ENCODE data around the gene KMT2E.

KMT2E gene

GRCh38 chr7:104976966-104977636, 36.9 kb upstream of the KMT2E start:
- in situ Hi-C loops (cut with MboI; ENCODE audit: low sequenced_read_pairs), result no loop called here
- no peaks in the 10 kb centered on the region for H3K27me3 ChIP-seq (ENCODE audit: low read depth)
- no peak overlapping the region for H3K4me3 ChIP-seq
- H3K9me3 ChIP-seq, result no peaks in the 10 kb centered on the region
- peaks cover 29% of the 10 kb centered on the region for H3K4me1 ChIP-seq
- no peaks in the 10 kb centered on the region for H3K36me3 ChIP-seq (replicated peaks)
- DNase-seq (ENCODE audit: low spot score in 2 of 2), result no peak

- no peak for DNase-seq (ENCODE audit: low spot score in 2 of 2)
- in situ Hi-C loops (cut with MboI; ENCODE audit: low sequenced_read_pairs), result no loop called here
- no peaks in the 10 kb centered on the region for H3K36me3 ChIP-seq (replicated peaks)
- peaks cover 28% of the 10 kb centered on the region for H3K4me1 ChIP-seq
- H3K4me3 ChIP-seq, result no peak overlapping the region
- H3K27me3 ChIP-seq (ENCODE audit: low read depth), result no peaks in the 10 kb centered on the region
- H3K9me3 ChIP-seq, result no peaks in the 10 kb centered on the region
Observed at GRCh38 chr7:104978460-104978859, 35.5 kb upstream of the KMT2E start.

DNA sequence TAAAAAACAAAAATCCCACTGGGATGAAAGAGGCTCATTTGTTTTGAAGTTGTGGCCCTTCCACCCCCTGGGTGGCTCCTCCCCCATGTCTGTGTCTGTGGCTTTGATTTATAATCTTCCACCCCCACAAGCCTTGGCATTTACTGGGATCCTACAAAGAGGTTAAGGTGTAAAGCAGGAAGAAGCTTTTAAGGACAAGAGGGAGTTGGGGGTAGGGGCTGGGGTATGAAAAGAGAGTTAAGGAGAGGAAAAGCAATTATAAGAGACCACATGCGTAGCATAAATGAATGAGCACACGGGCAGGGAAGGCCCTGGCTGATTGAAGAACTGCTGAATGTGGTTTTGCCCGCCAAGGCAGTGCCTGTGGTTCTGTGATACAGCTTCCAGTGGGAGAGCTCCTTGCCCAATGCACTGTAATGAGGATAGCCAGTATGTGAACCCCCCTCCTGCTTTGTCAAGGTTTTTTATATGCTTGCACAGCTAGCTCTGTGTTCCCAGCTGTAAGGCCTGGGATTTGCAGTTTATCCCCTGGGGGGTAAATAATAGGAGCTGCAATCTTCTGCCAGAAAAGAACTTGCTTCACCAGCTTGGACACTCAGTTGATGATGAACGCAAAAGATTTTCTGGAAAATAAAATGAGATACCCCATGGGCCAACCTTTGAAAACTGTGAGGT, 34.7 kb upstream of the KMT2E start:
- no peak overlapping the region for H3K4me3 ChIP-seq
- peak; percentile 63 to 73 for DNase-seq (ENCODE audit: low spot score in 2 of 2)
- in situ Hi-C loops (cut with MboI; ENCODE audit: low sequenced_read_pairs), result no loop called here
- H3K9me3 ChIP-seq, result no peaks in the 10 kb centered on the region
- H3K4me1 ChIP-seq, result peaks cover 28% of the 10 kb centered on the region
- no peaks in the 10 kb centered on the region for H3K27me3 ChIP-seq (ENCODE audit: low read depth)
- H3K36me3 ChIP-seq (replicated peaks), result no peaks in the 10 kb centered on the region

DNA sequence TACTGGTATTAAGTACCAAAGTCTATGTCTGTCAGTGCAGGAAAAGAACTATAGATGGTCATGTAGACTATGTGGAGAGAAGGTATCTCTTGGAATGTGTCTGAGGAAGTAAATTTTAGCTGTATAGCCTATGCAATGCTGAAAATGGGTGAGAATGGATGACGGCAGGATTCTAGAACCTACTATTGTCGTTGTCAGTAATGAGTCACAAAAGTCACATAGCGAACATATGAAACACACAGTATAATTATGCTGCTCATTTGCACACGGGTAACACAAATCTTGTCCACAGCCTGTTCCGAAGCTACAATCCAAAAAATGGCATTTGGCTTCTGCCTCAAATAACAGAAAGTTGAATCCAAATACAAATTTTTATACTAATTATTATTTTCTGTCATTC, 33.6 kb upstream of the KMT2E start:
- no peak for DNase-seq (ENCODE audit: low spot score in 2 of 2)
- Histone ChIP-seq H3K36me3 (replicated peaks) (no peaks in the 10 kb centered on the region), H3K9me3 (no peaks in the 10 kb centered on the region), H3K4me3 (no peak overlapping the region), H3K27me3 (ENCODE audit: low read depth) (no peaks in the 10 kb centered on the region), H3K4me1 (peaks cover 39% of the 10 kb centered on the region)
- in situ Hi-C loops (cut with MboI; ENCODE audit: low sequenced_read_pairs), result no loop called here

DNA sequence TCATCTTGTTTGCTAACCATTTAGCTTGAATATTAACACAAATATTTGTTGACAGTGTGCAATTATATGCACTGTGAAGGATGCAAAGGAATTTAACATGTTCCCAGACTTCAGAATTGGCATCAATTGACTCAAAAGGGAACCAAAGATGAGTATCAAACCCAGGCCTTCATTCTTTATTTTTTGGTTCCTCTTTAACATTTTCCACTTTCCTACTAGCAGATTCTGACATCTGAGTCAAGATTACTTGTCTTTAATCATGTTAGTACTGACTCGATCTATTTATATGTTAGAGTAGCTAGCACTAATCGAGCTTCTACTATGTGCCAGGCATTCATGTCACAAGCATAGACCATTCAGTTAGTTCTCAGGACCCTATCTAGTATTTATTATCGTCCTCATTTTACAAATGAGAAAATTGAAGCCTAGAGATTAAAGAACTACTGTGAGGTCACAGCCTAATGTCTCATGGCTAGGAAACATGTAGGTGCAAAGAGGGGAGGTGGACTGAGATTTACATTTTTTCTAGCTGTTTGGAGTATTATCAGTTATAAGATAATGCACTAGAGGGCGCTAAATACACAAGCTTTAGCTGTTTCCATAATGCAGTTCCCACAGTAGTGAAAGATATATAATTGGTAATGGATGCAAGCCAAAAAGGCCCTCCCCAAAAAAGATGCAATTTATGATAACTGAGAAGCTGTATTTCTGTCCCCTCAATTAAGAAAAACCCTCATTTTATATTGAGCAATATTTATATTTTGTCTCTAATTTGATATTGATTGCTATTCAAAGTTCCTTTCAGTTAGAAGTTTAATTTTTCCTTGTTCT, 32.9 kb upstream of the KMT2E start:
- Histone ChIP-seq H3K4me1 (peaks cover 43% of the 10 kb centered on the region), H3K27me3 (ENCODE audit: low read depth) (no peaks in the 10 kb centered on the region), H3K4me3 (no peak overlapping the region), H3K9me3 (no peaks in the 10 kb centered on the region), H3K36me3 (replicated peaks) (no peaks in the 10 kb centered on the region)
- in situ Hi-C loops (cut with MboI; ENCODE audit: low sequenced_read_pairs), result no loop called here
- DNase-seq (ENCODE audit: low spot score in 2 of 2), result peak in 1 of 2 experiments; percentile 73

GRCh38 chr7:104981672-104982037, 32.4 kb upstream of the KMT2E start:
- no peak overlapping the region for H3K4me3 ChIP-seq
- DNase-seq (ENCODE audit: low spot score in 2 of 2), result no peak
- H3K9me3 ChIP-seq, result no peaks in the 10 kb centered on the region
- in situ Hi-C loops (cut with MboI; ENCODE audit: low sequenced_read_pairs), result no loop called here
- H3K36me3 ChIP-seq (replicated peaks), result no peaks in the 10 kb centered on the region
- H3K27me3 ChIP-seq (ENCODE audit: low read depth), result no peaks in the 10 kb centered on the region
- H3K4me1 ChIP-seq, result peaks cover 49% of the 10 kb centered on the region

- DNase-seq (ENCODE audit: low spot score in 2 of 2), result no peak
Observed at GRCh38 chr7:104982308-104983075, 31.5 kb upstream of the KMT2E start.

GRCh38 chr7:104983076-104983577, 30.9 kb upstream of the KMT2E start:
- H3K4me1 ChIP-seq, result peaks cover 59% of the 10 kb centered on the region

More at GRCh38 chr7:104982308-104983075, 31.5 kb upstream of the KMT2E start:
- Histone ChIP-seq H3K4me1 (peaks cover 56% of the 10 kb centered on the region), H3K4me3 (no peak overlapping the region), H3K27me3 (ENCODE audit: low read depth) (no peaks in the 10 kb centered on the region), H3K36me3 (replicated peaks) (no peaks in the 10 kb centered on the region), H3K9me3 (no peaks in the 10 kb centered on the region)
- in situ Hi-C loops (cut with MboI; ENCODE audit: low sequenced_read_pairs), result no loop called here

DNA sequence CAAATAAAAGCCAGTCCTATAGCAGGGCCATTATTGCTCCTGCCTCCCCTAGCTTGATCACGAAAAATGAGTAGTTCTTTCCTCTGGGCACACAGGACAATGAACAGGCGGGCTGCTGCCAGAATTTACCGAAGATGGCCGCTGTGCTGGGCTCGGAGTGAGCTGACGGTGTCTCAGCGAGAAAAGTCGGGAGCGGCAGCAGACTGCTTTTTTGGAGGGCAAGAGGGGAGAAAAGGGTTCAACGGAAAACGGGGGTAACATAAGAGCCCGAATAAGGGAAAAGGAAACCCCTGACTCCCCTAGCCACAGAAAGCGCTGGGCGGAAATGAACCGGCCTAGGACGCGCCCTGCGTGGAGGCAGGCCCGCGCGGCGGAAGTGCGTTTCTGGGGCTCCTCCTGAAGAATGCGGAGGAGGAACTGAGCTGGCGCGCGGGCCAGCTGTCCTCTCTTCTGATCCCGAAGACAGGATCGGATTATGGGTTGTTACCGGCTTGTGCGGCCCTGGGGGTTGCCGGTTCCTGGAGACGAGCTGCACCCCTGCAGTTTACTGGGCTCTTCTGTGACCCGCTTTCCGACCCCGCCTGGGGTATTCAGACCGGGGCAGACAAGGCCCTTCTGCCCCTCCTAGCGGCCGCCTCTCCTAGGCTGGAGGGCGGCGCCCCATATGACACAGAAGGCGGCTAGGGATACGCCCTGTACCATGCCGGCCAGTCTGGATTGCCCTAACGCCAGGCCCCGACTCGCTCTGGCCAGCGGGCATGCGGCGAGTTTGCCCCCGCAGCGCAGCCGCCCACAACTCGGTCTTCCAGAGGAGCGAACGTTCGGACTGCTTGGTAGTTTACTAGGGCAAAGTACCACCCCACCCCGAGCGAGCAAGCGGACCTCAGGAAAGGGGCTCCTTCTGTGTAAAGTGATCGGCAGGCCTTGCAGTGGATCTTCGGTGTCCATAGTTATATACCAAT, 30.1 kb upstream of the KMT2E start:
- H3K4me1 ChIP-seq, result peaks cover 52% of the 10 kb centered on the region
- no peaks in the 10 kb centered on the region for H3K27me3 ChIP-seq (ENCODE audit: low read depth)
- in situ Hi-C loops (cut with MboI; ENCODE audit: low sequenced_read_pairs), result no loop called here
- no peaks in the 10 kb centered on the region for H3K36me3 ChIP-seq (replicated peaks)
- peak overlapping the region; percentile 50 for H3K4me3 ChIP-seq
- peak; percentile 59 to 85 for DNase-seq (ENCODE audit: low spot score in 2 of 2)
- H3K9me3 ChIP-seq, result no peaks in the 10 kb centered on the region

More at GRCh38 chr7:104983076-104983577, 30.9 kb upstream of the KMT2E start:
- Histone ChIP-seq H3K4me3 (peak overlapping the region; percentile 50), H3K27me3 (ENCODE audit: low read depth) (no peaks in the 10 kb centered on the region), H3K9me3 (no peaks in the 10 kb centered on the region), H3K36me3 (replicated peaks) (no peaks in the 10 kb centered on the region)
- DNase-seq (ENCODE audit: low spot score in 2 of 2), result no peak
- in situ Hi-C loops (cut with MboI; ENCODE audit: low sequenced_read_pairs), result no loop called here

GRCh38 chr7:104984585-104985258, 29.3 kb upstream of the KMT2E start:
- Histone ChIP-seq H3K9me3 (no peaks in the 10 kb centered on the region), H3K4me3 (peak overlapping the region; percentile 50), H3K36me3 (replicated peaks) (no peaks in the 10 kb centered on the region), H3K4me1 (peaks cover 43% of the 10 kb centered on the region), H3K27me3 (ENCODE audit: low read depth) (no peaks in the 10 kb centered on the region)
- DNase-seq (ENCODE audit: low spot score in 2 of 2), result no peak
- in situ Hi-C loops (cut with MboI; ENCODE audit: low sequenced_read_pairs), result no loop called here

DNA sequence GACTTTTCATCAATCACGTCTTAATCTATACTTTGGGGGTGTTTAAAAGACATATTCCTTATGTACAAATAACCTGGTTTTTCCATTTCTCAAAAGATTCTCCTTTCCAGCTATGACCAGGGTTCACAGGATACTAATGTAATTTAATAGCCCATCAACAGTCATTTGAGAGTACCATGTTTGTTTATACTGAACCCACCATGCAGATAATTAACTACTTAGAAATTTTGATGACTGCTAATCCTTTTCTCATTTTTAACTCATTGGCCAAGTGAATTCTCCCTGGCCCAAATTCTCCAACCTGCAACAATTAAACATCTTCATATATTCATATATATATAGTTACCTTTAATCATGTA, 28.8 kb upstream of the KMT2E start:
- Histone ChIP-seq H3K27me3 (ENCODE audit: low read depth) (no peaks in the 10 kb centered on the region), H3K4me3 (no peak overlapping the region), H3K9me3 (no peaks in the 10 kb centered on the region), H3K36me3 (replicated peaks) (no peaks in the 10 kb centered on the region; the same call in 1 of the 2 replicates), H3K4me1 (peaks cover 39% of the 10 kb centered on the region)
- DNase-seq (ENCODE audit: low spot score in 2 of 2), result no peak
- in situ Hi-C loops (cut with MboI; ENCODE audit: low sequenced_read_pairs), result no loop called here

- no peaks in the 10 kb centered on the region for H3K27me3 ChIP-seq (ENCODE audit: low read depth)
- no peak for DNase-seq (ENCODE audit: low spot score in 2 of 2)
- peaks cover 39% of the 10 kb centered on the region for H3K4me1 ChIP-seq
- in situ Hi-C loops (cut with MboI; ENCODE audit: low sequenced_read_pairs), result no loop called here
- H3K36me3 ChIP-seq (replicated peaks), result peaks cover 5% of the 10 kb centered on the region
- no peak overlapping the region for H3K4me3 ChIP-seq
- no peaks in the 10 kb centered on the region for H3K9me3 ChIP-seq
Observed at GRCh38 chr7:104986628-104987259, 27.3 kb upstream of the KMT2E start.

All from HAP-1 (cell line).